Adrenal gland (tissue), 5 donors: Measurements from ENCODE around the gene KIF1A.

Source experiments
- CTCF ChIP-seq, 6 experiments: fragments of 450-650 bp in 4 of 6; fragments of 200-600 bp in 2 of 6; sonication (generic) in 1 of 6; IDR thresholded peaks; 1 replicate in 5 of 6; 2 replicates in 1 of 6; pipeline versions ENCODE4 v1.5.1 to v1.8.0; 2016 to 2021; ENCODE audit warnings: antibody characterized with exemption in 6 of 6, mild to moderate bottlenecking in 2 of 6, moderate library complexity in 1 of 6
- POLR2A ChIP-seq, 2 donors: fragments of 450-650 bp; IDR thresholded peaks; one replicate each; pipeline ENCODE4 v1.6.1; 2017; ENCODE audit warnings: antibody characterized with exemption in 2 of 2, mild to moderate bottlenecking in 2 of 2, moderate library complexity in 1 of 2
- donor health status: DM: no; HTN: no; CAD: no.

GRCh38 chr2:240787521-240788472 lies 32.2 kb downstream of the KIF1A start:
- TF ChIP-seq POLR2A (IDR thresholded peaks at IDR 0.05) (no peak), CTCF (IDR thresholded peaks at IDR 0.05) (no peak)
